ENCODE results near the gene PTK7.

PTK7 gene

DNA sequence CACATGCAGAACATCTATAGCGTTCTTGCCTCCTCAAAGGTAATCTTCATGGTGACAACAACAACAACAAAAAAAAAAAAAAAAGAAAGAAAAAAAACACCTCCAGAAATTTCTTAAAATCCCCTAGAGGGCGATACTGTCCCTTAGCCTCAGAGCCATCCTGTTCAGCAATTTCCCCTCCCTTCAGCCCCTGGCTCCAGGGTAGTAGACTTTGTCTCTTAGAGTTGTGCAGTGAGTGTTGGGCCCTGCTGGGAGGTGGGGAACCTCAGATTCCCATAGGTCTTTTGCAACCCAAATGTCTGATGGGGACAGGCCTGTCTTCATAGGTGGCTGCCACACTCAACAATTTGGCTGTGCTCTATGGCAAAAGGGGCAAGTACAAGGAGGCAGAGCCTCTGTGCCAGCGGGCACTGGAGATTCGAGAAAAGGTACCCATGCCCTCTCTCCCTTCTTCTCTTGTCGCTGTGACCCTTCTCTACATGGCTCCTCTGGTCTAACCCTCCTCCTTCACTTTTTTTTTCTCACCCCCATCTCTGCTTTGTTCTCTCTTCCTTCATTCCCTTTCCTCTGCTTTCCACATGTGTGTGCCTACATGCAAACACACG lies 6.0 kb upstream of the PTK7 start:
- POLR2A ChIA-PET = interaction anchor here (1.2 kb wide), 1 partner anchor 75 kb away, joined by 3 read pairs; no protein-coding TSS in a partner anchor
- CTCF ChIA-PET = interaction anchor here (0.7 to 0.8 kb wide), 2 partner anchors 73 to 74 kb away, joined by 3 to 4 read pairs; no protein-coding TSS in a partner anchor
- TF ChIP-seq ZNF384 (IDR thresholded peaks at IDR 0.05) (peak; percentile 99), NFRKB (IDR thresholded peaks at IDR 0.05) (no peak)
- peak; percentile 67 for DNase-seq (ENCODE audit: extremely low spot score)

DNA sequence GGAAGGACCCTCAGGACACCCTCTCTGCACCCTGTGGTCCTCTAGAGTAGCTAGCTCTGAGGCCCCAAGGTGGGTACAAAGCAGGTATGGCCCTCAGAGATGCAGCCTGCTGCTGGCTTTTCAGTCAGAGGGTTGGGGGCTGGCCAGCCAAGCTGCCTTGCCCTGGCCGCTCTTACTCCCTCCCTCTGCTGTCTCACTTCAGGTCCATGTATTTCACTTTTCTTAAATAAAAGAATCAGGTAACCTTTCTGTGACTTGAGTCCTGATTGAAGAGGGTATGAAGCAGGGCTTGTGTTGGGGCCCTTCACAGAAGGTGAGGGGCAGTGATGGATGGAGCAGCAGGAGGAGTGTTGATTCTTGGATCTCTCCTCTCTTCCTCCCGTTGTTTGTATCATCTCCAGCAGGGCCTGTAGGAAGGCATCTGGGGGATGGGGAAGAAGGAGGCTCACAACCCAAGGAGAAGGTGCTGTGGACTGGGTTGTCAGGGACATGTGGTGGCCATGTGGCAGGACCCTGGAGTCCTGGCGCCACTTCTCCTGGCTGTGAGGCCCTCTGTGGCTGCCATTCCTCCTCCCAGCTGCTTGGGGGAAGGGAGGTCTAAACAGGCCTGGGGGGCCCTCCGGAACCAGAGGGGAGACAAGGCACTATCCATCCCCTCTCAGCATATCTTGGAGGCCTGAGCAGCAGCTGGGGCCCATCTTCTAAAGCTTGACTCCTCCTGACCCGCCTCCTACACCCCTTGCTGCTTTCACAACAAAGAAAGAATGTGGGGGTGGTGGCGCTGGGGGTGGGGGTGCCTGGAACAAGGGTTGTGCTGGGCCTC lies 1.1 kb upstream of the PTK7 start:
- CTCF ChIA-PET = no interaction called here
- POLR2A ChIA-PET = interaction anchor here (0.9 to 2.7 kb wide), 3 partner anchors 14 to 96 kb away, joined by 3 to 12 read pairs (median 5); partner anchors contain the start of genes KLC4, MRPL2 and PEX6
- no peak for DNase-seq (ENCODE audit: extremely low spot score)
- TF ChIP-seq TARDBP (IDR thresholded peaks at IDR 0.05) = no peak
- no peak for TF ChIP-seq SUZ12 (IDR thresholded peaks at IDR 0.05)
- TF ChIP-seq FOXM1 (IDR thresholded peaks at IDR 0.05; ENCODE audit: borderline replicate concordance) = no peak
- no peak for TF ChIP-seq FOXA1 (IDR thresholded peaks at IDR 0.05)
- TF ChIP-seq ZNF384 (IDR thresholded peaks at IDR 0.05) = no peak
- TF ChIP-seq FOXK2 (IDR thresholded peaks at IDR 0.05) = no peak
- TF ChIP-seq NFRKB (IDR thresholded peaks at IDR 0.05) = no peak
- no peak for TF ChIP-seq CTBP1 (IDR thresholded peaks at IDR 0.05; ENCODE audit: borderline replicate concordance)
- no peak for TF ChIP-seq L3MBTL2 (conservative IDR thresholded peaks at IDR 0.05)
- TF ChIP-seq HDGF (IDR thresholded peaks at IDR 0.05; ENCODE audit: borderline replicate concordance) = no peak
- TF ChIP-seq ARNT (IDR thresholded peaks at IDR 0.05) = no peak
- TF ChIP-seq SP1 (IDR thresholded peaks at IDR 0.05) = no peak
- TF ChIP-seq, protein P1, sequence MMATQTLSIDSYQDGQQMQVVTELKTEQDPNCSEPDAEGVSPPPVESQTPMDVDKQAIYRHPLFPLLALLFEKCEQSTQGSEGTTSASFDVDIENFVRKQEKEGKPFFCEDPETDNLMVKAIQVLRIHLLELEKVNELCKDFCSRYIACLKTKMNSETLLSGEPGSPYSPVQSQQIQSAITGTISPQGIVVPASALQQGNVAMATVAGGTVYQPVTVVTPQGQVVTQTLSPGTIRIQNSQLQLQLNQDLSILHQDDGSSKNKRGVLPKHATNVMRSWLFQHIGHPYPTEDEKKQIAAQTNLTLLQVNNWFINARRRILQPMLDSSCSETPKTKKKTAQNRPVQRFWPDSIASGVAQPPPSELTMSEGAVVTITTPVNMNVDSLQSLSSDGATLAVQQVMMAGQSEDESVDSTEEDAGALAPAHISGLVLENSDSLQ (IDR thresholded peaks at IDR 0.05) = no peak
- TF ChIP-seq ELF4 (IDR thresholded peaks at IDR 0.05) = no peak
- TF ChIP-seq LEF1 (IDR thresholded peaks at IDR 0.05; ENCODE audit: borderline replicate concordance) = no peak
- TF ChIP-seq BHLHE40 (IDR thresholded peaks at IDR 0.05; ENCODE audit: borderline replicate concordance) = no peak

GRCh38 chr6:43076464-43077332 lies 584 bp downstream of the PTK7 start:
- peak; percentile 45 for DNase-seq (ENCODE audit: extremely low spot score)
- TF ChIP-seq FOXA1 (IDR thresholded peaks at IDR 0.05) (no peak), FOXM1 (IDR thresholded peaks at IDR 0.05; ENCODE audit: borderline replicate concordance) (no peak), ARNT (IDR thresholded peaks at IDR 0.05) (no peak), ZNF384 (IDR thresholded peaks at IDR 0.05) (no peak)
- ChIA-PET CTCF (interaction anchor here (0.7 to 1.4 kb wide), 3 partner anchors 67 to 71 kb away, joined by 3 to 6 read pairs (median 3); no protein-coding TSS in a partner anchor), POLR2A (interaction anchor here (0.6 to 2.7 kb wide), 15 partner anchors 10 to 293 kb away, joined by 3 to 17 read pairs (median 4); partner anchors contain the start of genes CNPY3, CUL7, KLC4 and MRPL2)

DNA sequence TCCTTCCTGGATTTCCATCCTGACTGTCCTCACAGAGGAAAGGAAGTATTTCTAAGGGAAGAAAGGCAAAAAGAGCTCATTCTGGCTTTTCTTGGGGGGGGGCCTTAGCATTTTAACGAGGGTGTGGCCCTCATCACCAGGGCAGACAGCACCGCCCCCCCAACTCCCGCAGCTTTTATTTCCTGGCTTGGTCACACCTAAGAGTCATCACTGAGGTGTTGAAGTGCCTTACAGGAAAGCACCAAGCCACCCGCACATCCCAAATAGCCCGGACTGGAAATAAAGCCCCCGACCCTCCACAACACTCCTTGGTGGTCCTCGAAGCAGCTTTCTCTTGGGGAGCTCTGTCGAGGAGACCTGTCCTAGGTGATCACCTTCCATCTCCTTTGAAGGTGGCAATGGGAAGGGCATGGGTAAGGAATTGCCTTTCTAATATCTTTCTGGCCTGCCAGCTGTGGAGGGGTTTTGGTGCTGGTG lies 1.3 kb downstream of the PTK7 start:
- POLR2A ChIA-PET = interaction anchor here (0.6 to 2.5 kb wide), 10 partner anchors 10 to 292 kb away, joined by 3 to 17 read pairs (median 4); partner anchors contain the start of genes CNPY3, CUL7, KLC4 and MRPL2
- DNase-seq (ENCODE audit: extremely low spot score) = no peak
- TF ChIP-seq ARNT (IDR thresholded peaks at IDR 0.05) (no peak), FOXM1 (IDR thresholded peaks at IDR 0.05; ENCODE audit: borderline replicate concordance) (no peak), HDGF (IDR thresholded peaks at IDR 0.05; ENCODE audit: borderline replicate concordance) (no peak), NFRKB (IDR thresholded peaks at IDR 0.05) (no peak), ZNF384 (IDR thresholded peaks at IDR 0.05) (no peak), FOXK2 (IDR thresholded peaks at IDR 0.05) (no peak), L3MBTL2 (conservative IDR thresholded peaks at IDR 0.05) (no peak), CTBP1 (IDR thresholded peaks at IDR 0.05; ENCODE audit: borderline replicate concordance) (no peak), SP1 (IDR thresholded peaks at IDR 0.05) (no peak), TARDBP (IDR thresholded peaks at IDR 0.05) (no peak), LEF1 (IDR thresholded peaks at IDR 0.05; ENCODE audit: borderline replicate concordance) (no peak)
- TF ChIP-seq, protein P1 (IDR thresholded peaks at IDR 0.05) = no peak
- CTCF ChIA-PET = interaction anchor here (0.7 to 1.4 kb wide), 3 partner anchors 66 to 70 kb away, joined by 3 to 6 read pairs (median 3); no protein-coding TSS in a partner anchor

DNA sequence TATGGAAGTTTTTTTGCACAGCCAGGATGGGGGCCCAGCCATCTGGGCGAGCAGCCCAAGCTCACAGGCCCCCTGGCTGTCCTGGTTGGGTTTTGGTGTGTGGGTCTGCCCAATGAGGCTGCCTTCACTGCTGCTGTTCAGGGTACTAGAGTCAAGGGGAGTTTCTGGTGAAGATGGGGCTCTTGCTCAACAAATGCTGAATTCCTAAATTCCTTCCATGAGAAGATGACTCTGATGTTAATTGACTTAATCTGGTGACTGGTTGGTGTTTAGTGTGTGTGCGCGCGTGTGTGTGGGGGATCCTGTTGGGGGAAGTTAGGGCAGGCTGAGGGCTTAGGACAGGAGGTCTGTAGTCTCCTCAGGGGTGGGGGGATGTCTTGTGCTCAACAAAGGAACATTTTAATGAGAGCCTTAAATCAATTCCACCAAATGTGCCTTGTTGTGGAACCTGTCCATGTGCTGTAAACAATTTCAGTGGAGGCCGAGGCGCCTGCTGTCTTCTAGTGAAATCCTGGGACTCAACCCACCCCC lies 1.9 kb downstream of the PTK7 start:
- CTCF ChIA-PET = interaction anchor here (1.1 kb wide), 1 partner anchor 69 kb away, joined by 3 read pairs; no protein-coding TSS in a partner anchor

More for the DNA sequence above, 1.9 kb downstream of the PTK7 start:
- POLR2A ChIA-PET = interaction anchor here (1.1 to 2.5 kb wide), 5 partner anchors 18 to 99 kb away, joined by 3 to 17 read pairs (median 5); partner anchors contain the start of genes KLC4, MRPL2 and PEX6
- TF ChIP-seq HDGF (IDR thresholded peaks at IDR 0.05; ENCODE audit: borderline replicate concordance) (no peak), L3MBTL2 (conservative IDR thresholded peaks at IDR 0.05) (no peak), SUZ12 (IDR thresholded peaks at IDR 0.05) (no peak)
- DNase-seq (ENCODE audit: extremely low spot score) = no peak

Measured in HEK293T (cell line).